ENCODE results near the gene BBLN.

GRCh38 chr9:128175102-128175563 is 15.1 kb downstream of the BBLN start:
- TF ChIP-seq CTCF (IDR thresholded peaks at IDR 0.05) (no peak), EZH2 (IDR thresholded peaks at IDR 0.05) (no peak)
